Measurements from ENCODE around the gene APOL1. TPM values are rescaled to one million over a fixed set of nuclear protein-coding genes. Genes with fewer than 3 reads are reported as not detected.

Gene APOL1
- polyA plus RNA-seq, 1 of the 3 experiments (the other 2 are of a cell fraction), result 0.56 TPM

GRCh38 chr22:36213586-36213985 is 39.3 kb upstream of the APOL1 start:
- Histone ChIP-seq H3K4me2 (no peak overlapping the region), H2AFZ (ENCODE audit: low read depth) (no peak overlapping the region), H3K9me3 (no peaks in the 10 kb centered on the region), H3K27ac (ENCODE audit: low read depth in 2 of 2, low read length in 1 of 2) (no peak overlapping the region), H3K4me1 (ENCODE audit: control insufficient read depth in 1 of 2, insufficient read depth in 2 of 2, low read depth in 1 of 2, low read length in 1 of 2) (no peaks in the 10 kb centered on the region), H3K79me2 (ENCODE audit: insufficient read depth) (no peaks in the 10 kb centered on the region), H3K4me3 (ENCODE audit: low read depth in 2 of 2, low read length in 1 of 2) (no peak overlapping the region), H3K36me3 (replicated peaks in 1 of 2; ENCODE audit: control insufficient read depth in 1 of 2, insufficient read depth in 2 of 2, low read length in 1 of 2) (no peaks in the 10 kb centered on the region), H3K27me3 (ENCODE audit: insufficient read depth) (peaks cover 22% of the 10 kb centered on the region; the same call in 1 of the 2 replicates), H4K20me1 (ENCODE audit: insufficient read depth) (no peaks in the 10 kb centered on the region), H3K9me2 (no peaks in the 10 kb centered on the region), H3K9ac (no peak overlapping the region), H3F3A (replicated peaks; ENCODE audit: insufficient read depth) (no peaks in the 10 kb centered on the region)
- ChIA-PET POLR2A (no interaction called here), CTCF (interaction anchor here (0.9 to 3.7 kb wide), 3 partner anchors 15 to 73 kb away, joined by 3 to 15 read pairs (median 4); no protein-coding TSS in a partner anchor)
- TF ChIP-seq TCF12 (IDR thresholded peaks at IDR 0.05), result no peak
- no peak for TF ChIP-seq MEF2A (IDR thresholded peaks at IDR 0.05; ENCODE audit: borderline replicate concordance, low read depth)
- no peak for TF ChIP-seq YY1 (IDR thresholded peaks at IDR 0.05; ENCODE audit: low read depth)
- TF ChIP-seq CHD2 (IDR thresholded peaks at IDR 0.05; ENCODE audit: low read length, partially characterized antibody), result no peak
- no peak for TF ChIP-seq RXRA (IDR thresholded peaks at IDR 0.05; ENCODE audit: borderline replicate concordance, low read depth)
- no peak for TF ChIP-seq TEAD4 (IDR thresholded peaks at IDR 0.05; ENCODE audit: borderline replicate concordance, insufficient read depth)
- TF ChIP-seq MAX (IDR thresholded peaks at IDR 0.05; ENCODE audit: low read depth), result no peak
- TF ChIP-seq ZBTB33 (IDR thresholded peaks at IDR 0.05; ENCODE audit: borderline replicate concordance, low read depth), result no peak
- TF ChIP-seq, protein P1, sequence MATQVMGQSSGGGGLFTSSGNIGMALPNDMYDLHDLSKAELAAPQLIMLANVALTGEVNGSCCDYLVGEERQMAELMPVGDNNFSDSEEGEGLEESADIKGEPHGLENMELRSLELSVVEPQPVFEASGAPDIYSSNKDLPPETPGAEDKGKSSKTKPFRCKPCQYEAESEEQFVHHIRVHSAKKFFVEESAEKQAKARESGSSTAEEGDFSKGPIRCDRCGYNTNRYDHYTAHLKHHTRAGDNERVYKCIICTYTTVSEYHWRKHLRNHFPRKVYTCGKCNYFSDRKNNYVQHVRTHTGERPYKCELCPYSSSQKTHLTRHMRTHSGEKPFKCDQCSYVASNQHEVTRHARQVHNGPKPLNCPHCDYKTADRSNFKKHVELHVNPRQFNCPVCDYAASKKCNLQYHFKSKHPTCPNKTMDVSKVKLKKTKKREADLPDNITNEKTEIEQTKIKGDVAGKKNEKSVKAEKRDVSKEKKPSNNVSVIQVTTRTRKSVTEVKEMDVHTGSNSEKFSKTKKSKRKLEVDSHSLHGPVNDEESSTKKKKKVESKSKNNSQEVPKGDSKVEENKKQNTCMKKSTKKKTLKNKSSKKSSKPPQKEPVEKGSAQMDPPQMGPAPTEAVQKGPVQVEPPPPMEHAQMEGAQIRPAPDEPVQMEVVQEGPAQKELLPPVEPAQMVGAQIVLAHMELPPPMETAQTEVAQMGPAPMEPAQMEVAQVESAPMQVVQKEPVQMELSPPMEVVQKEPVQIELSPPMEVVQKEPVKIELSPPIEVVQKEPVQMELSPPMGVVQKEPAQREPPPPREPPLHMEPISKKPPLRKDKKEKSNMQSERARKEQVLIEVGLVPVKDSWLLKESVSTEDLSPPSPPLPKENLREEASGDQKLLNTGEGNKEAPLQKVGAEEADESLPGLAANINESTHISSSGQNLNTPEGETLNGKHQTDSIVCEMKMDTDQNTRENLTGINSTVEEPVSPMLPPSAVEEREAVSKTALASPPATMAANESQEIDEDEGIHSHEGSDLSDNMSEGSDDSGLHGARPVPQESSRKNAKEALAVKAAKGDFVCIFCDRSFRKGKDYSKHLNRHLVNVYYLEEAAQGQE (IDR thresholded peaks at IDR 0.05; ENCODE audit: low read depth, low read length), result no peak
- no peak for TF ChIP-seq SIN3A (IDR thresholded peaks at IDR 0.05; ENCODE audit: borderline replicate concordance, low read depth, low read length)
- no peak for TF ChIP-seq JUND (IDR thresholded peaks at IDR 0.05)
- TF ChIP-seq ELF1 (IDR thresholded peaks at IDR 0.05), result no peak
- TF ChIP-seq EZH2phosphoT487 (IDR thresholded peaks at IDR 0.05; ENCODE audit: borderline replicate concordance, low read depth), result no peak
- TF ChIP-seq USF1 (IDR thresholded peaks at IDR 0.05; ENCODE audit: borderline replicate concordance, low read depth), result no peak
- TF ChIP-seq, protein P2, sequence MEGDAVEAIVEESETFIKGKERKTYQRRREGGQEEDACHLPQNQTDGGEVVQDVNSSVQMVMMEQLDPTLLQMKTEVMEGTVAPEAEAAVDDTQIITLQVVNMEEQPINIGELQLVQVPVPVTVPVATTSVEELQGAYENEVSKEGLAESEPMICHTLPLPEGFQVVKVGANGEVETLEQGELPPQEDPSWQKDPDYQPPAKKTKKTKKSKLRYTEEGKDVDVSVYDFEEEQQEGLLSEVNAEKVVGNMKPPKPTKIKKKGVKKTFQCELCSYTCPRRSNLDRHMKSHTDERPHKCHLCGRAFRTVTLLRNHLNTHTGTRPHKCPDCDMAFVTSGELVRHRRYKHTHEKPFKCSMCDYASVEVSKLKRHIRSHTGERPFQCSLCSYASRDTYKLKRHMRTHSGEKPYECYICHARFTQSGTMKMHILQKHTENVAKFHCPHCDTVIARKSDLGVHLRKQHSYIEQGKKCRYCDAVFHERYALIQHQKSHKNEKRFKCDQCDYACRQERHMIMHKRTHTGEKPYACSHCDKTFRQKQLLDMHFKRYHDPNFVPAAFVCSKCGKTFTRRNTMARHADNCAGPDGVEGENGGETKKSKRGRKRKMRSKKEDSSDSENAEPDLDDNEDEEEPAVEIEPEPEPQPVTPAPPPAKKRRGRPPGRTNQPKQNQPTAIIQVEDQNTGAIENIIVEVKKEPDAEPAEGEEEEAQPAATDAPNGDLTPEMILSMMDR (IDR thresholded peaks at IDR 0.05), result no peak
- TF ChIP-seq IRF3 (IDR thresholded peaks at IDR 0.05; ENCODE audit: low read depth, low read length), result no peak
- no peak for TF ChIP-seq RCOR1 (IDR thresholded peaks at IDR 0.05; ENCODE audit: low read length)
- no peak for TF ChIP-seq NRF1 (IDR thresholded peaks at IDR 0.05; ENCODE audit: low read depth, low read length)
- no peak for DNase-seq
- 85% methylated on average over 4 of the region's 4 CpGs for WGBS (ENCODE audit: low lambda C conversion rate)
